NCI-H1048 (cell line): Measurements from ENCODE around the gene GRPEL2.

Experiments
- DNase-seq: peaks from one replicate; lab custom pipeline; 2025; lab: John Stamatoyannopoulos, UW

The GRPEL2 gene, protein sequence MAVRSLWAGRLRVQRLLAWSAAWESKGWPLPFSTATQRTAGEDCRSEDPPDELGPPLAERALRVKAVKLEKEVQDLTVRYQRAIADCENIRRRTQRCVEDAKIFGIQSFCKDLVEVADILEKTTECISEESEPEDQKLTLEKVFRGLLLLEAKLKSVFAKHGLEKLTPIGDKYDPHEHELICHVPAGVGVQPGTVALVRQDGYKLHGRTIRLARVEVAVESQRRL

DNA sequence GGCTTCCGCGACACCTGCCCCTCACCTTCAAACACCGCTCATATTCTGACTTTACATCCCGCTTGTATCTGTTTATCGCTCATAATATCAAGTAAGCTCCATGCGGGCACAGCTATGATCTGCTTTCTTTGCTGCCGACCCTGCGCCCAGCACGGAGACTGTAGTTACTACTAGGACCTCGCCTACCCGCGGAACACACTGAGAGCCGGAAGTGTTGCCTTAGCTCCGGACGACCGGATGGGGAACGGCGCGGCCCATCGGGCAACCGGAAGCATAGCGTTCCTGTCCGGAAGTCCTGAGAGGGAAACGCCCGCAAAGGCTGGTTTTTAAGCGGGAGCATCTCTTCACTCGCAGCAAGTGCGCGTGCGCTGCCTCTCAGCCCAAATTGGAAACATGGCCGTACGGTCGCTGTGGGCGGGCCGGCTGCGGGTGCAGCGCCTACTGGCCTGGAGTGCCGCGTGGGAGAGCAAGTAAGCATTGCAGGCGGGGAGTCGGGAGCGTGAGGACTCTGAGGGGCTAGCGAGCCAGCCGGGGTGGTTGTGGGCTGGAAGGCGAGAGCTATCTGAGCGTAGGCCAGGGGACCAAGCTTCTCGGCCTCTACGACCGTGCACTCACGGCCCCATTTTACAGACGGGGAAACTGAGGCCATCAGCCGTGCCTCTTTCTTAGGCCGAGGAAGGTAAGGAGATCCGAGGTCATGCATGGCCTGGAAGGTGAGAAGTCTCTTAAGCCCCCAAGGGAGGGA is at the start of gene GRPEL2:
Gene GRPEL2 (plus strand): TSS at position 353 of the 745 bp plus-strand sequence. CDS start 41 bp downstream, at position 394.
- peak; percentile 94 for DNase-seq

GRCh38 chr5:149297340-149298025 is 47.8 kb upstream of the GRPEL2 start:
- no peak for DNase-seq

GRCh38 chr5:149298163-149298562 is 47.1 kb upstream of the GRPEL2 start:
- DNase-seq = no peak

DNA sequence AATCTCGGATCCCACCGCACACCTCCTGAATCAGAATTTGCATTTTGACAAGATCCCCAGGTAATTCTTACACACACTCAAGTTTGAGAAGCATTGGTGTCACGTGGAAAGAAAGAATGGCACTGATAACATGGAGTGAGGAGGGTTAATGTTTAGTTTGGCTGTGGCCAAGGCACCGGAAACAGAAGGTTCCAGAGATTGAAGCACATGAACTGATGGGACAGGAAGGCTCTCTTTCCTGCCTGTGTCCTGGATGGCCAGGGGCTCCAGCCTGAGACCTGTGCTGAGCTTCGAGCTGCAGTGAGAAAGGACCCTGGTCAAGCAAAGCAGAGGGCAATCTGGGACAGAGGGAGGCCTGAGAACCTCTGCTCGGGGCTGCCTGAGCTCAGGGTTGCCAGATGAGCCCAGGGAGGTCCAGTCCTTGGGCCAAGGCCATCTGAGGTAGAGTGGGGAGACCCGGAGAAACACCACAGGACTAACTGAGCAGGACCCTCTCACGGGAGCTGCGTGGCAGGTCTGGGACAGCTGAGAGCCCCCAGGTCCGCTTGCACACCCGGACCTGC is 46.4 kb upstream of the GRPEL2 start:
- DNase-seq = no peak

GRCh38 chr5:149299451-149300054 is 45.7 kb upstream of the GRPEL2 start:
- DNase-seq = no peak

- no peak for DNase-seq
Observed at GRCh38 chr5:149300441-149300840, 44.9 kb upstream of the GRPEL2 start.

DNA sequence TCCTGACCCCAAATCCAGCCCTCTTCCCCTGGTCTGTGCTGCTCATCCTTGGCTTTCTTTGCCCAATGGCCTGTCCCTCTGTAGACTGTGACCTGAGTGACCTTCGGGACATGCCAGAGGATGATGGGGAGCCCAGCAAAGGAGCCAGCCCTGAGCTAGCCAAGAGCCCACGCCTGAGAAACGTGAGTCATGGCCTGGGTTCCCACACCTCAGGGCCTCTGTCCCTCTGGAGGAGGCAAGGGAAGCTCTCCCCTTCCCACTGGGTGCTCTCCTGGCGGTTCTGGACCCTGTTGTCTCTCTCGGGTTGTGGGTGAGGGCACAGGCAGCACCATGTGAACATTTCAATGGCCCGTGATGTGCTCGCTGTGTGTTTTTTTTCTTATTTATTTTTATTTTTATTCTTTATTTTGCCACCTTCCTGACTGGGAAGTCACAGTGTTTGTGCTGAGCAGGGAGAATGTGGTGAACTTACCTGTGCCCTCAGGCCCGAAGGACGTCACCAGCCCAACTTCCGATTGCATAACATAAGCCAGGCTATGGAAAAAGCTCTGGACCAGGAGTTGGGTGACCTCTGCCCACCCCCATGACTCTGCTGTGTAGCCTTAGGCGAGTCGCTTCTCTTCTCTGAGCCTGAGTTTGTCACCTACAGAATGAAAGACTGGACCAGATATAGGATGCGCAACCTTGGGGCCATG is 44.1 kb upstream of the GRPEL2 start:
- no peak for DNase-seq

DNA sequence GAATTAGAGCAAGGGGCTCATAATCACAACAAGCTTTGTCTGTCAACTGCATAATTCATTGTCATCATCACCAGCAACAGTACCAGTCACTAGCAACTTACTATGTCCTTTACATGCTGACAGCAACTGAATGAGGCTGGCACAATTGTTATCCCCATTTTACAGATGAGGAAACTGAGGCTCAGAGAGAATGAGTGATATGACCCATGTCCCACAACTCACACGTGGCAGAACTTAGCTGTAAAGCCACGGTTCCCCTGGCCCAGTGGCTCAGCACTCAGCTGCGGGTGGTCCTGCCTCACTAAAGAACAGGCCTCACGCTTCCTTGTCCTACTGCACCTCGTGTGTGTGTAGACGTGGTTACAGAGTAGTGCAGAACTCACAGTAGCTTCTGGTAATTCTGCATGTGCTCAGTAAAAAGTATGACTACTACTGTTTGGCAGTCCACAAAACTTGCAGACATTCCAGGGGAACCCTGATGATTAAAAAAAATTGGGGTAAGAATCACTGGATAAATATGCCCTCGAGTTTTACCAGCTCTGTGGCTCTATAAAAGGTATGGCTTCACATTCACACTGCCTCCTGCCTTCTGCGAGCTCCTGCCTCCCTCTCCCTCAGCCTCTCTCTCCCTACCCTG is 43.4 kb upstream of the GRPEL2 start:
- DNase-seq = no peak

GRCh38 chr5:149302641-149303040 is 42.7 kb upstream of the GRPEL2 start:
- no peak for DNase-seq

GRCh38 chr5:149303210-149303609 is 42.1 kb upstream of the GRPEL2 start:
- DNase-seq = no peak

DNA sequence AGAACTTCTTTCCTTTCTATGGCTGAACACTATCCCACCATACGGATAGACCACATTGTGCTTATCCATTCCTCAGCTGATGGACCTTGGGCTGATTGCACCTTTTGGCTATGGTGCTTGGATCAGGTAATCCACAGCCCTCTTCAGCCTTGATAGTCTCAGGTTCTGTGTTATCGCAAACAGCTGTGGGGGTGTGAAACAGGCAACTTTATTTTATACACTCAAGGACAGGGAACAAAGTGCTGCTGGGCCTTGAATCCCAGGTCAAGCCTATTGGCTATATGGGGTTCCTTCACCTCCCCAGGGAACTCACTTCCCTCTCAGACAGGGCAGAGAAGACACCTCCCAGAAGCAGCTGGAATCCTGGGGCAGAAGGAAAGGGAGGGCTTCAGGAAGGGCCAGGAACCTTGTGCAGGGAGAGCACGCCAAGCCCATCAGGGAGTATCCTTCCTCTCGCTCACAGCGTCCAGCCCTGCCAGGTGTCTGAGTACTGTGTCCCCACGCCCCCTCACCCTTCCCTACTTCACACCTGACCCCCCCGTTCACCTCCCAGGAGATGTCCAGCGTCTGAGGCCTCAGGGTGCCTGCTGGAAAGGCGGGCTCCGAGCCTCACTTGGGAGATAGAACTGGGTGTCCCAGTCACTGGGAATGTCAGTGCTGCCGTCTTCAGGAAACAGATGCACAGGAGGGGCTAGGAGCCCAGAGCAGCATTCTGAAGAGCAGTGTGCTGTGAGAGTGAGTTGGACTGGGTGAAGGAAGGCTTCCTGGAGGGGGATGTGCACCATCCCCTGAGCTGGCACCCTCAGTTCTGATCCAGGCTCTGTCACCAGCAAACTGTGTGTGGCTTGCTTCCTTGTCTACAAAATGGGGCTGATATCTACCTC is 40.9 kb upstream of the GRPEL2 start:
- DNase-seq = no peak

- DNase-seq = no peak
Observed at GRCh38 chr5:149309354-149309753, 35.9 kb upstream of the GRPEL2 start.

GRCh38 chr5:149310488-149310887 is 34.8 kb upstream of the GRPEL2 start:
- DNase-seq = no peak

GRCh38 chr5:149310947-149311658 is 34.2 kb upstream of the GRPEL2 start:
- DNase-seq = no peak

DNA sequence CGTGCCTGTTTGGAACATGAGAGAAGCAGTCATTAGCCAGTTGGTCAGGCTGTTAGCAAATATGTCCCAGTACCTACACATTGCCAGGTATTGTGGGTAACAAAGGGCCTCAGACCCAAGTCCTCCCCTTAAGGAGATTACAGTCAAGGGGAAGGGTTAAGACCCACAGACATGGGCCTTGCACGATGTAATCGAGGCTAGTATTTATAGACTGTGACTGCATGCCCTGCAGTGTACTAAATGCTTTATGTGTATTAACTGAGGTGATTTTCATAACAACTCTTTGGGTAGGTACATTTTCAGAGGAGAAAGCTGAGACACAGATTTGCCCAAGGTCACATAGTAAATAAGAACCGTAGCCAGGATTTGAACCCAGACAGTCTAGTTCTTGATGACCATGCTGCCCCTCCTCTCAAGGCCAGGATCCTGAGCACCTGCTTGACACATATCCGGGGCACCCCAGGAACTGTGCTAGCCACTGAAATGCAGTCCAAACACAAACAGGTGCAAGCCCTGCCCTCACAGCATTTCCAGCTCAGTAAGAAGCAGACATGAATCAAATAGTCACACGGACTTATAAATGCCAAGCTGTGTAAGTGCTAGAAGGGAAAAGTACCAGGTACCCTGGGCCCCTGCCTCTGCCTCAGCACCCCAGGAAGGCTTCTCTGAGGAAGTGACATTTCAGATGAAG is 32.0 kb upstream of the GRPEL2 start:
- DNase-seq = no peak

DNA sequence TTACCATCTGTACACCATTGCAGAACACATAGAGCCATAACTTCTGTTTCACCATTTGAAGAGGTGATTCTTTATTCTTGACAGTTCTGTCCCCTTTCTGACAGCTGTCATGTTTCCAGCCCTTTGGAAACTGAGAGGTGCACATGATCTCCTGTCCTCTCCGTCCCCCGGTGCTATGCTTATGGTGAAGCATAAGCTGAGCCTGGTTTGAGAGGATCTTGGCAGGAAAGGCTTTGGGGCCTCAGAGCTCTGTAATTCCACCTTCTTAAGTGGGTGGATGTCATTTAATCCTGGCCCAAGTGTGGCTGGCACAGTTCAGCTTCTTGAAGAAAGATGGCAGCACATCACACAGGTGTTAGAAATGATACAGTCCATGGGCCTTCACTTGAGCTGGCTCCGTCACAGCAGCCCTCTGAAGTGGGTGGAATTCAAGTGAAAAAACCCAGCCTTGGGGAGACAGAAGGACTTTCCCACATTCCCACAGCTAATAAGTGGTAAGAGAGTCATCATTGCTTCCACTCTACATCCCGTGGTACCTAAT is 30.7 kb upstream of the GRPEL2 start:
- DNase-seq = no peak

DNA sequence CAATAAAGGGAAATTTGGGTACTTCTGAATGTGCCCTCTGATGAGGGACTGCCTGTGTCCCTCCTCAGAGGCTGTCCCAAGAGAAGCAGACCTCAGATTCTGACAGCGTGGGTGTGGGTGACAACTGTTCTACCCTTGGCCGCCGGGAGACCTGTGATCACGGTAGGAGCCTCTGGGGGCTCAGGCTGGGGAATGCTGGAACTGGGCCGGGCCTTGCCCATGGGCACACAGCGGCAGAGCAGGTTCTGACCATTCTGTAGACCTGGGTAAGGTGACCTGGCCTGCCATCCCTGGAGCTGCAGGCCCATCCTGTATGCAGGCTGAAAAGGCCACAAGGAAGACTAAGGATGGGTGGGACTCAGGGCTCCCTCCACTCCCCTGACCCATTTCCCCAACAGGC is 29.5 kb upstream of the GRPEL2 start:
- DNase-seq = no peak

DNA sequence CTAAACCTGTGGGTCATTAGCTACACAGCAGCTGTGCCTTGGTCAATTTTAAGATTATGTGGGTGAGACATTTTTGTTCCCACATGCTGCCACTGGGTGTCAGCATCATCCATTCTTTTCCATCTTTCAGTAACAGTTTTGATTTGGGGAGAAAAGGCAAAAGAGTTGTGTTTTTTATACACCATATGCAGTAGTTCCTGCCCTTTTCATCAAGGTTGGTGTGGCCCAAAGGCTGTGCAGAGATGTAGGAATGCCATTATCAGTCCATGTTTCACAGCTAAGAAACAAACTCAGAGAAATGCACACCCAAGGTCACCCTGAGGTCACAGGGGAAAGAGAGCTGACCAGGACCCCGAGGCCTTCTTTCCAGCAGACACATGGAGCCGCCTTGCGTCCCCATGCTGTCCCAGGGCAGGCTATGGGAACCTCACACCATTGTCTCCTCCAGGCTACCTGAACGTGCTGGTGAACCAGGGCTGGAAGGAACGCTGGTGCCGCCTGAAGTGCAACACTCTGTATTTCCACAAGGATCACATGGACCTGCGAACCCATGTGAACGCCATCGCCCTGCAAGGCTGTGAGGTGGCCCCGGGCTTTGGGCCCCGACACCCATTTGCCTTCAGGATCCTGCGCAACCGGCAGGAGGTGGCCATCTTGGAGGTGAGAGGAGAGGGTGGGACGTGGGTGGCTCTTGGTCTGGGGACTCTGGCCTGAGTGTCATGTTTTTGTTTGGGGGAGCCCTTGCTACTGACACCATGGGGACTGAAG is 27.8 kb upstream of the GRPEL2 start:
- DNase-seq = no peak
